ENCODE data around the gene CTDSPL.

CTDSPL gene

GRCh38 chr3:37982331-37982730, 120.7 kb downstream of the CTDSPL start:
- DNase-seq (ENCODE audit: low spot score), result no peak
- in situ Hi-C loops (cut with MboI; ENCODE audit: low sequenced_read_pairs, unreplicated experiment), result no loop called here
- TF ChIP-seq CTCF (IDR thresholded peaks at IDR 0.05; ENCODE audit: borderline replicate concordance, control extremely low read depth, extremely low read depth, insufficient read depth, missing control alignments), result no peak

GRCh38 chr3:37984051-37984450, 122.4 kb downstream of the CTDSPL start:
- DNase-seq (ENCODE audit: low spot score), result no peak
- no peak for TF ChIP-seq CTCF (IDR thresholded peaks at IDR 0.05; ENCODE audit: borderline replicate concordance, control extremely low read depth, extremely low read depth, insufficient read depth, missing control alignments)
- in situ Hi-C loops (cut with MboI; ENCODE audit: low sequenced_read_pairs, unreplicated experiment), result no loop called here

DNA sequence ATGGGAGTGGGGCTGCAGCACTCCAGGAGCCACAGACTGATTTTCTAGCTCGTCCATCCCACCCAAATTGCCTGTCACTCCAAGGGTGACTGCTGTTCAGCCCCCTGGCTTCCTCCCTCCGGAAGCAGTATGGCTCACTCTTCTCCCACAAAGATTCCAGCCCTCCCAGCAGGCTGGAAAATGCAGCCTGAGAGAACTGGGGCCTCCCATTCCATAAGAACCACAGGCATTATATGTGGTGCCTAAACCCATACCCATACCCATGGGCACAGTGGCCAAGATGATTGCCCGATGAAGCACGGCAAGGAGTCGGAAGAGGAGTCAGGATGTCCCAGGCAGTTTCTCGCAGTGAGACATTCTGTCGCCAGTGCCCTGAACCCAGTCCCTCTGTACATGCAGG, 122.9 kb downstream of the CTDSPL start:
- in situ Hi-C loops (cut with MboI; ENCODE audit: low sequenced_read_pairs, unreplicated experiment), result no loop called here
- no peak for DNase-seq (ENCODE audit: low spot score)

GRCh38 chr3:37985637-37986320, 124.1 kb downstream of the CTDSPL start:
- in situ Hi-C loops (cut with MboI; ENCODE audit: low sequenced_read_pairs, unreplicated experiment), result no loop called here
- no peak for DNase-seq (ENCODE audit: low spot score)
- no peak for TF ChIP-seq CTCF (IDR thresholded peaks at IDR 0.05; ENCODE audit: borderline replicate concordance, control extremely low read depth, extremely low read depth, insufficient read depth, missing control alignments)

More for the DNA sequence above, 122.9 kb downstream of the CTDSPL start:
- no peak for TF ChIP-seq CTCF (IDR thresholded peaks at IDR 0.05; ENCODE audit: borderline replicate concordance, control extremely low read depth, extremely low read depth, insufficient read depth, missing control alignments)

DNA sequence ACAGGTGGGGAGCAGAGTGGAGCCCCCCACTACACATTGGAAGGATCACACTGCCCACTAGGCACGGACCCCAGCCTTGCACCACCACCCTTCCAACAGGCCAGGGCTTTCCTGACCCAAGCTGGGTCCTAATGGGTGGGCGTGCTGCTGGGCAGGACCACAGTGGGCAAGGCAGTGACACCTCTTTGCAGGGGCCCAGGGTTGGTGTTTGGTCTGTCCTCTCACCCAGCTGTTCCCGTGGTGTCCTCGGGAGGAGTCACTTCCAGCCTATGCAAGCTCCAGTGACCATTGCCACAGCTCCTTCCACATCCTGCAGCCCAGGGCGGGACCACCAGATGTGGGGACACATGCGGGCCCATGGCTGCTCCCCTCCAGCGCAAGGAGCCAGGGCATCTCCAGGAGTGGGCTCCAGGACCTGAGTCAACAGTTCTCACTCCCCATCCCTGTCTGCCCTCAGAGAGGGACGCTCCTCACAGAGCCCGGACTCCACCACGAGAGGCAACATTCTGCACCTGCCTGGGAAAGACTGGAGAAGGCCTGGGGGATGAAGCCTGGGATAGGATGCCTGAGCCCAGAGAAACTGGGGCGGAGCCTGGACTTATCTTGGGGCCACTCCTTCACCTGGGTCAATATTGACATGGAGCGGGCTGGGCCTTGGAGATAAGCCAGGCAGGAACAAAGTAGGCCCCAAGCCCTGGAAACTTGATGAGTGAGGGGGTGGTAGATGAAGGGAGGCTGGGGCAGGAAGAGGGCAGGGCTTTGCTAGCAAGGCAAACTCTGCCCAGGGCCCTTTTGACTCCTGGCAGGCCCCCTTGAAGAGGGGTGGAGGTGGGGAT, 125.0 kb downstream of the CTDSPL start:
- TF ChIP-seq CTCF (IDR thresholded peaks at IDR 0.05; ENCODE audit: borderline replicate concordance, control extremely low read depth, extremely low read depth, insufficient read depth, missing control alignments), result no peak
- in situ Hi-C loops (cut with MboI; ENCODE audit: low sequenced_read_pairs, unreplicated experiment), result no loop called here
- DNase-seq (ENCODE audit: low spot score), result no peak

DNA sequence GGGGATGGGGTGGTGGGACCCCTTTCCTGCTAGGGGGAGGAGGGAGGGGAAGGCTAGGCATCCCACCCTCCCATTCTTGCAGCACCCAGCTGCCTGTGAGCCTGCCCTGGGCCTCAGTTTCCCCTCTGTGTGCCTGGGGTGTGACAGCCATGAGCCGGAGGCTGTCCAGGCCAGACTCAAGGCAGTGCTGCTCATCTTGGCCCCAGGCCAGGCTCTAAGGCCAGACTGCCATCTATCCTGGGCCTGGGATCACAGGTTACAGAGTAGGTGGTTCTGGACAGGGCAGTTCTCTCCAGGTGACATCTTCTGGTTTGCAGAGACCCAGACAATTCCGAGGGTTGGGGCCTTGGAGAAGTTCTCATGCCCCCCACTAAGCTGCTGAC, 125.6 kb downstream of the CTDSPL start:
- TF ChIP-seq CTCF (IDR thresholded peaks at IDR 0.05; ENCODE audit: borderline replicate concordance, control extremely low read depth, extremely low read depth, insufficient read depth, missing control alignments), result no peak
- in situ Hi-C loops (cut with MboI; ENCODE audit: low sequenced_read_pairs, unreplicated experiment), result no loop called here
- no peak for DNase-seq (ENCODE audit: low spot score)

All from GM13976 (cell line).